PC-3 (cell line): ENCODE results near the gene FOSL1. TPM values are rescaled to one million over a fixed set of nuclear protein-coding genes. Genes with fewer than 3 reads are reported as not detected.
A peak's percentile ranks its signal among the peaks of the same experiment; 100 is the strongest.

Experiments used
- ATAC-seq: fragments of 200-7000 bp; cut with Tn5 transposase; 2 replicates; pipeline ENCODE4 v1.9.1; 2020; ENCODE audit warnings: mild to moderate bottlenecking, moderate library complexity
- BruUV-seq: library from RNA; stranded (reverse); fragments of 400-500 nt; replicated peaks from 2 replicates; lab custom pipeline; 2021; lab: Mats Ljungman, UMichigan
- CTCF ChIA-PET: fragments of 300-600 bp; sonication (Branson Sonifier 250); formaldehyde crosslinking; loops from one replicate; lab custom pipeline; 2022; ENCODE audit warnings: antibody characterized with exemption; lab: Charles Lee
- POLR2A ChIA-PET: fragments of 300-600 bp; sonication (Branson Sonifier 250); formaldehyde crosslinking; loops from one replicate; lab custom pipeline; 2022; ENCODE audit warnings: antibody characterized with exemption; ENCODE audit not compliant: unreplicated experiment; lab: Charles Lee
- DNase-seq: peaks from one replicate; pipeline ENCODE4 v3.0.0-alpha.2; 2015
- H2AFZ ChIP-seq: fragments of 300-600 bp; sonication (generic); 2 replicates; pipeline ENCODE4 v1.6.0; 2016; ENCODE audit warnings: antibody characterized with exemption, low read length
- H3F3A ChIP-seq: fragments of 300-600 bp; sonication (generic); one replicate; pipeline ENCODE4 v1.6.0; 2017; ENCODE audit warnings: antibody characterized with exemption, low read length, control low read depth, mild to moderate bottlenecking; ENCODE audit not compliant: unreplicated experiment
- H3K27ac ChIP-seq: fragments of 300-600 bp; sonication (generic); 2 replicates; pipeline ENCODE4 v1.5.1; 2016; ENCODE audit warnings: mild to moderate bottlenecking, low read length
- H3K27me3 ChIP-seq: fragments of 300-600 bp; sonication (generic); 2 replicates; pipeline ENCODE4 v1.6.1; 2016; ENCODE audit warnings: low read length, mixed read lengths
- H3K36me3 ChIP-seq: fragments of 300-600 bp; sonication (generic); 2 replicates; pipeline ENCODE4 v1.6.1; 2016; ENCODE audit warnings: low read depth, mixed run types, low read length, mixed read lengths
- H3K4me1 ChIP-seq: fragments of 300-600 bp; sonication (generic); 2 replicates; pipeline ENCODE4 v1.5.1; 2016; ENCODE audit warnings: low read length; ENCODE audit not compliant: insufficient read depth
- H3K4me2 ChIP-seq: fragments of 300-600 bp; sonication (generic); 2 replicates; pipeline ENCODE4 v1.6.0; 2016; ENCODE audit warnings: low read length
- H3K4me3 ChIP-seq: fragments of 300-600 bp; sonication (generic); 2 replicates; pipeline ENCODE4 v1.5.1; 2016; ENCODE audit warnings: mild to moderate bottlenecking, low read length, mixed read lengths
- H3K79me2 ChIP-seq: fragments of 300-600 bp; sonication (generic); 2 replicates; pipeline ENCODE4 v1.6.1; 2017; ENCODE audit warnings: low read length, mixed read lengths
- H3K9ac ChIP-seq: fragments of 300-600 bp; sonication (generic); 2 replicates; pipeline ENCODE4 v1.6.0; 2016; ENCODE audit warnings: mild to moderate bottlenecking, low read length
- H3K9me2 ChIP-seq: fragments of 300-600 bp; sonication (generic); replicated peaks from 2 replicates; pipeline ENCODE4 v1.6.1; 2016; ENCODE audit warnings: mixed run types, low read length, mixed read lengths
- H3K9me3 ChIP-seq: fragments of 300-600 bp; sonication (generic); 2 replicates; pipeline ENCODE4 v1.6.1; 2016; ENCODE audit warnings: low read length, mixed read lengths
- H4K20me1 ChIP-seq: fragments of 300-600 bp; sonication (generic); 2 replicates; pipeline ENCODE4 v1.6.1; 2016; ENCODE audit warnings: low read length, mixed read lengths
- CTCF ChIP-seq: fragments of 300-600 bp; sonication (generic); conservative IDR thresholded peaks from 2 replicates; pipeline ENCODE4 v1.5.1; 2017; ENCODE audit warnings: antibody characterized with exemption, low read depth, mild to moderate bottlenecking, low read length
- EZH2 ChIP-seq: fragments of 300-600 bp; sonication (generic); IDR thresholded peaks from one replicate; pipeline ENCODE4 v1.6.1; 2017; ENCODE audit warnings: antibody characterized with exemption, mild to moderate bottlenecking, low read length; ENCODE audit not compliant: unreplicated experiment
- EZH2phosphoT487 ChIP-seq: fragments of 300-600 bp; sonication (generic); IDR thresholded peaks from 2 replicates; pipeline ENCODE4 v1.6.1; 2018; ENCODE audit warnings: mild to moderate bottlenecking, antibody characterized with exemption, low read length, borderline replicate concordance
- intact Hi-C: fragments of 100-400 bp; cut with micrococcal nuclease; formaldehyde crosslinking; loops from 2 replicates; pipeline ENCODE4 v1.9.0; 2023
- total RNA-seq: library from RNA; depleted of rRNA; stranded (reverse); fragments of >200 nt; gene quantifications from 2 replicates; pipeline ENCODE4 v1.2.3, GENCODE V29; 2014

FOSL1 gene
- total RNA-seq, 1 experiment from 2014 or later, result 656 TPM

GRCh38 chr11:65862941-65863888 is 37.0 kb downstream of the FOSL1 start:
- Histone ChIP-seq H3K27me3 (no peaks in the 10 kb centered on the region), H2AFZ (no peak overlapping the region), H3K4me2 (no peak overlapping the region), H3K79me2 (peaks cover 25% of the 10 kb centered on the region), H3K4me3 (no peak overlapping the region), H3K9me2 (no peaks in the 10 kb centered on the region), H3F3A (peaks cover 11% of the 10 kb centered on the region), H4K20me1 (no peaks in the 10 kb centered on the region), H3K27ac (no peak overlapping the region), H3K9ac (no peak overlapping the region), H3K4me1 (peaks cover 19% of the 10 kb centered on the region), H3K9me3 (no peaks in the 10 kb centered on the region), H3K36me3 (peaks cover 20% of the 10 kb centered on the region; the same call in 1 of the 2 replicates)
- no TSS peak for BruUV-seq
- CTCF ChIA-PET, result no interaction called here
- no peak for TF ChIP-seq CTCF
- no peak for TF ChIP-seq EZH2phosphoT487
- no peak for TF ChIP-seq EZH2
- intact Hi-C loops, result no loop called here
- no peak for DNase-seq
- POLR2A ChIA-PET, result no interaction called here
- no peak for ATAC-seq

GRCh38 chr11:65862191-65862735 is 37.9 kb downstream of the FOSL1 start:
- no peak for TF ChIP-seq EZH2phosphoT487
- no peak for TF ChIP-seq CTCF
- no peak for TF ChIP-seq EZH2
- peaks cover 3% of the 10 kb centered on the region for H4K20me1 ChIP-seq

More at GRCh38 chr11:65862191-65862735, 37.9 kb downstream of the FOSL1 start:
- intact Hi-C loops, result no loop called here
- POLR2A ChIA-PET, result no interaction called here
- no peak overlapping the region for H2AFZ ChIP-seq
- peaks cover 11% of the 10 kb centered on the region for H3F3A ChIP-seq
- H3K4me2 ChIP-seq, result peak overlapping the region; percentile 98
- ATAC-seq, result no peak
- H3K79me2 ChIP-seq, result peaks cover 32% of the 10 kb centered on the region
- H3K4me1 ChIP-seq, result peaks cover 19% of the 10 kb centered on the region
- no peak overlapping the region for H3K9ac ChIP-seq
- no peaks in the 10 kb centered on the region for H3K9me2 ChIP-seq
- no TSS peak for BruUV-seq
- CTCF ChIA-PET, result no interaction called here
- H3K9me3 ChIP-seq, result no peaks in the 10 kb centered on the region
- DNase-seq, result no peak
- H3K4me3 ChIP-seq, result peak overlapping the region; percentile 79; the same call in 1 of the 2 replicates
- no peaks in the 10 kb centered on the region for H3K27me3 ChIP-seq
- H3K36me3 ChIP-seq, result peaks cover 20% of the 10 kb centered on the region; the same call in 1 of the 2 replicates
- no peak overlapping the region for H3K27ac ChIP-seq
